Fibroblast of skin of scalp (primary cell): ENCODE results near the gene SPATS1. TPM values are rescaled to one million over a fixed set of nuclear protein-coding genes. Genes with fewer than 3 reads are reported as not detected.

Experiments used
- DNase-seq: peaks from one replicate; pipeline ENCODE4 v3.0.0-alpha.2; 2013
- polyA plus RNA-seq, 2 experiments: library from polyadenylated mRNA; unstranded; fragments of 120-200 nt; gene quantifications; one replicate each; pipeline ENCODE4 v1.2.1, GENCODE V29; 2013; ENCODE audit not compliant: insufficient read length in 2 of 2

SPATS1 gene
- not detected for polyA plus RNA-seq (2013, experiment 1 of 2; ENCODE audit: insufficient read length)
- polyA plus RNA-seq (2013, experiment 2 of 2; ENCODE audit: insufficient read length) = not detected

- DNase-seq = no peak
These were observed at the start of gene SPATS1 for GRCh38 chr6:44342489-44342888. TSS of gene SPATS1 (plus strand) at chr6:44342650. CDS start at chr6:44343096, 446 bp downstream.

- DNase-seq = no peak
These were observed 49.6 kb upstream of the SPATS1 start for GRCh38 chr6:44292661-44293365.

GRCh38 chr6:44294832-44295791 is 47.3 kb upstream of the SPATS1 start:
- no peak for DNase-seq

- DNase-seq = peak; percentile 6
These were observed 45.1 kb upstream of the SPATS1 start for GRCh38 chr6:44297063-44298038.

GRCh38 chr6:44298055-44298803 is 44.2 kb upstream of the SPATS1 start:
- DNase-seq = no peak

GRCh38 chr6:44298864-44299263 is 43.6 kb upstream of the SPATS1 start:
- no peak for DNase-seq

- no peak for DNase-seq
These were observed 42.1 kb upstream of the SPATS1 start for GRCh38 chr6:44300292-44300823.

- DNase-seq = no peak
These were observed 41.3 kb upstream of the SPATS1 start for GRCh38 chr6:44301106-44301505.

- no peak for DNase-seq
These were observed 40.5 kb upstream of the SPATS1 start for GRCh38 chr6:44301782-44302564.

GRCh38 chr6:44302856-44303255 is 39.6 kb upstream of the SPATS1 start:
- DNase-seq = no peak

GRCh38 chr6:44303842-44304241 is 38.6 kb upstream of the SPATS1 start:
- DNase-seq = no peak

- peak; percentile 43 for DNase-seq
These were observed 37.9 kb upstream of the SPATS1 start for GRCh38 chr6:44304282-44305199.

- no peak for DNase-seq
These were observed 37.2 kb upstream of the SPATS1 start for GRCh38 chr6:44305200-44305725.

- DNase-seq = no peak
These were observed 35.7 kb upstream of the SPATS1 start for GRCh38 chr6:44306710-44307109.

GRCh38 chr6:44307217-44307616 is 35.2 kb upstream of the SPATS1 start:
- DNase-seq = no peak

- no peak for DNase-seq
These were observed 33.4 kb upstream of the SPATS1 start for GRCh38 chr6:44309092-44309491.

- no peak for DNase-seq
These were observed 32.8 kb upstream of the SPATS1 start for GRCh38 chr6:44309631-44310030.

- DNase-seq = no peak
These were observed 32.2 kb upstream of the SPATS1 start for GRCh38 chr6:44310241-44310640.

- DNase-seq = no peak
These were observed 31.1 kb upstream of the SPATS1 start for GRCh38 chr6:44311304-44311703.
